ENCODE results near the gene SHB. TPM values are rescaled to one million over a fixed set of nuclear protein-coding genes. Genes with fewer than 3 reads are reported as not detected.

SHB gene
- total RNA-seq, 1 experiment from 2014 or later, result 56.4 TPM

DNA sequence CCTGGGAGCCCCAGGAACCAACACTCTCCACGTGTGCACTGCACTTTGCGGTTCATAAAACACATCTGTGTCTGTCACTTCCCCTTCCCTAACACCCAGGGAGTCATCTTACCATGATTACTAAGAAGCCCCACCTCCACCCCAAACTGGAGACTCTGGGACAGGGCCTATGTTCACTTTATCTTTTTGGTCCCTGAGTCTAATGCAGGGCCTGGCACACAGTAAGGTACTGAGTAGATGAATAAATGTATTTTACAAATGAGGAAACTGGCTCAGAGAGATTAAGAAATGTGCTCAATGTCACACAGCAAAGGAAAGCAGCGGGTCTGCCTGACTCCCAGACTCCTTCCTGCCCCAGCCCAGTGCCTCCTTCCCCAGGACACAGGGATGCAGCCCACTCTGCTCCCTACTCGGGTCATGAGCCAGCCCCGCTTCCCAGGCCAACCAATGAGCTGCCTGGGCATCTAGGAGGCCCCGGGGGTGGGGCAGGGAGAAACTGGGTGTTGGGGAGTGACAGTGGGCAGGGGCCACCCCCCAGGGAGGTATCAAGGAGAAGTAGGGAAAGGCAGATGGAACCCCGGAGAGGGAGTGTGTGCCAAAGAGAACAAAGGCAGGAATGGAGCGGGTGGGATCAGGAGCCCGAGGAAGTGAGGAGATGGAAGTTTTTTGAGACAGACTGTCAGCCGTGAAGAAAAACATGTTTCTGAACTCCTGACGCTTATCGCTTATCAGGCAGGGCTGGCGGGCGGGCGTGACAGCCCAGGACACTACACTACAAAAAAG lies 30.5 kb downstream of the SHB start:
- Histone ChIP-seq H3K36me3 (ENCODE audit: low read depth, low read length) (no peaks in the 10 kb centered on the region), H3K9ac (ENCODE audit: low read length) (peak overlapping the region; percentile 40), H4K20me1 (ENCODE audit: low read length) (no peaks in the 10 kb centered on the region), H3K27me3 (ENCODE audit: low read length) (no peaks in the 10 kb centered on the region), H3K4me1 (ENCODE audit: insufficient read depth, low read length) (peaks cover 64% of the 10 kb centered on the region), H3K79me2 (ENCODE audit: low read length) (peaks cover 99% of the 10 kb centered on the region), H3K9me3 (ENCODE audit: low read length) (no peaks in the 10 kb centered on the region), H2AFZ (ENCODE audit: low read length) (no peak overlapping the region), H3K27ac (ENCODE audit: low read length) (peak overlapping the region; percentile 85), H3F3A (ENCODE audit: low read length, unreplicated experiment) (no peaks in the 10 kb centered on the region), H3K4me3 (ENCODE audit: low read length) (no peak overlapping the region), H3K9me2 (replicated peaks; ENCODE audit: low read length) (no peaks in the 10 kb centered on the region), H3K4me2 (ENCODE audit: low read length) (peak overlapping the region; percentile 58)
- no peak for ATAC-seq
- TF ChIP-seq EZH2 (IDR thresholded peaks at IDR 0.05; ENCODE audit: low read length, unreplicated experiment) (no peak), EZH2phosphoT487 (IDR thresholded peaks at IDR 0.05; ENCODE audit: borderline replicate concordance, low read length) (no peak)
- TF ChIP-seq, protein P1, sequence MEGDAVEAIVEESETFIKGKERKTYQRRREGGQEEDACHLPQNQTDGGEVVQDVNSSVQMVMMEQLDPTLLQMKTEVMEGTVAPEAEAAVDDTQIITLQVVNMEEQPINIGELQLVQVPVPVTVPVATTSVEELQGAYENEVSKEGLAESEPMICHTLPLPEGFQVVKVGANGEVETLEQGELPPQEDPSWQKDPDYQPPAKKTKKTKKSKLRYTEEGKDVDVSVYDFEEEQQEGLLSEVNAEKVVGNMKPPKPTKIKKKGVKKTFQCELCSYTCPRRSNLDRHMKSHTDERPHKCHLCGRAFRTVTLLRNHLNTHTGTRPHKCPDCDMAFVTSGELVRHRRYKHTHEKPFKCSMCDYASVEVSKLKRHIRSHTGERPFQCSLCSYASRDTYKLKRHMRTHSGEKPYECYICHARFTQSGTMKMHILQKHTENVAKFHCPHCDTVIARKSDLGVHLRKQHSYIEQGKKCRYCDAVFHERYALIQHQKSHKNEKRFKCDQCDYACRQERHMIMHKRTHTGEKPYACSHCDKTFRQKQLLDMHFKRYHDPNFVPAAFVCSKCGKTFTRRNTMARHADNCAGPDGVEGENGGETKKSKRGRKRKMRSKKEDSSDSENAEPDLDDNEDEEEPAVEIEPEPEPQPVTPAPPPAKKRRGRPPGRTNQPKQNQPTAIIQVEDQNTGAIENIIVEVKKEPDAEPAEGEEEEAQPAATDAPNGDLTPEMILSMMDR (conservative IDR thresholded peaks at IDR 0.05; ENCODE audit: low read depth, low read length), result no peak
- no TSS peak for BruUV-seq (replicated peaks)
- ChIA-PET CTCF (no interaction called here), POLR2A (ENCODE audit: unreplicated experiment) (no interaction called here)
- intact Hi-C loops (cut with micrococcal nuclease), result no loop called here
- DNase-seq, result no peak

DNA sequence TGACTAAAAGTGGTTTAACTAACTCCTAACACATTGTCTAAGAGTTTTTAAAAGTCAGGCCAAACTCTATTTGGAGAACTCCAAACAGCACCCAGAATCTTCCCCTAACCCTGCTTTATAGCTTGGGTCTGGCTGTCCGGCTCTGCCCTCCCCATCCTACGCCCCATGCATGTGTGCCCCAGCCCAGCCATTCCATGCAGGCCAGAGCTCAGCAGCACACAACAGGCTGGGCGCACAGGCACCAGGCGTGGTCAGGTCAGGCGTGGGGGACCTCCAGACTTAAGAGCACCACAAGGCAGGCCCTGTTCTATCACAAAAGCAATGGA lies 31.1 kb downstream of the SHB start:
- Histone ChIP-seq H2AFZ (ENCODE audit: low read length) (no peak overlapping the region), H3F3A (ENCODE audit: low read length, unreplicated experiment) (no peaks in the 10 kb centered on the region), H3K9me3 (ENCODE audit: low read length) (no peaks in the 10 kb centered on the region), H3K36me3 (ENCODE audit: low read depth, low read length) (no peaks in the 10 kb centered on the region), H3K4me3 (ENCODE audit: low read length) (no peak overlapping the region), H3K9ac (ENCODE audit: low read length) (no peak overlapping the region), H3K9me2 (replicated peaks; ENCODE audit: low read length) (no peaks in the 10 kb centered on the region), H3K27me3 (ENCODE audit: low read length) (no peaks in the 10 kb centered on the region), H3K4me2 (ENCODE audit: low read length) (no peak overlapping the region), H3K27ac (ENCODE audit: low read length) (0 out of 2 replicates have a peak overlapping the region, but pooled peaks have one; percentile 85), H3K79me2 (ENCODE audit: low read length) (peaks cover 99% of the 10 kb centered on the region), H4K20me1 (ENCODE audit: low read length) (no peaks in the 10 kb centered on the region), H3K4me1 (ENCODE audit: insufficient read depth, low read length) (peaks cover 69% of the 10 kb centered on the region)
- ATAC-seq (no peak), DNase-seq (no peak)
- ChIA-PET CTCF (no interaction called here), POLR2A (ENCODE audit: unreplicated experiment) (no interaction called here)
- no TSS peak for BruUV-seq (replicated peaks)
- intact Hi-C loops (cut with micrococcal nuclease), result no loop called here
- TF ChIP-seq, protein P1 (conservative IDR thresholded peaks at IDR 0.05; ENCODE audit: low read depth, low read length), result no peak
- TF ChIP-seq EZH2 (IDR thresholded peaks at IDR 0.05; ENCODE audit: low read length, unreplicated experiment) (no peak), EZH2phosphoT487 (IDR thresholded peaks at IDR 0.05; ENCODE audit: borderline replicate concordance, low read length) (no peak)

DNA sequence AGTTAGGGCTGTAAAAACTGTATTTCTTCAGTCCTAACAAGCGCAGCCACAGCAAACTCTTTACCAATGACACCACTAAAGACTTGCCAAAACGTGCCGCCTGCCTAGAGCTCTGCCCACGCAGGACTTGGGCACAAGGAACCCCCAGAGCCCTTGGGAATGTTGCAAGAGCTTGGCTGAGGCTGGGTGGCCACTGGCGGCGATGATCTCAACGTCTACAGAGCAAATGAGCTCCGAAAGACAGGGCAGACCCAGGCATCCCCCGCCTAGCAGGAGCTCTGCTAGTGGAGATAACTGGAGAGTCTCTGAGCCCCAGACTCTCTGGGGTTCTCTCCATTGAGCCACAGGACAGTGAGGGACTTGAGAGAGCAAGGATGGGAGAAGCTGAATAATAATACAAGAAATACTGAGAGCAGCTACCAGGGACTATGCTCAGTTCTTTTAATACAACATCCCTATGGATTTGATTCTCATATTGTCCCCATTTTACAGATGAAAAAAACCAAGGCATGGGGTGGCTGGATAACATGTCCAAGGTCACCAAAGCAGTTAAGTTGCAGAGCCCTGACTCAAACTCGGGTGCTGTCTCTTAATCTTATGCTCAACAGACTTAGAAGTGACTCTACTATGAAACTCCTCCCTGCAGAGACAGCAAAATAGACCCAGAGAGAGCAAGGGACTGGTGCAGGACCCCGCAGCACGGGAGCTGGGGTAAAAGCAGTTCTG lies 32.5 kb downstream of the SHB start:
- Histone ChIP-seq H3K27me3 (ENCODE audit: low read length) (no peaks in the 10 kb centered on the region), H3K4me1 (ENCODE audit: insufficient read depth, low read length) (peaks cover 83% of the 10 kb centered on the region), H3K9me2 (replicated peaks; ENCODE audit: low read length) (no peaks in the 10 kb centered on the region), H3K36me3 (ENCODE audit: low read depth, low read length) (no peaks in the 10 kb centered on the region), H3K4me2 (ENCODE audit: low read length) (peak overlapping the region; percentile 52; the same call in 1 of the 2 replicates), H3K9ac (ENCODE audit: low read length) (peak overlapping the region; percentile 50), H3K9me3 (ENCODE audit: low read length) (no peaks in the 10 kb centered on the region), H3K79me2 (ENCODE audit: low read length) (peaks cover 99% of the 10 kb centered on the region), H2AFZ (ENCODE audit: low read length) (no peak overlapping the region), H3F3A (ENCODE audit: low read length, unreplicated experiment) (no peaks in the 10 kb centered on the region), H3K27ac (ENCODE audit: low read length) (peak overlapping the region; percentile 87), H3K4me3 (ENCODE audit: low read length) (no peak overlapping the region), H4K20me1 (ENCODE audit: low read length) (0 out of 2 replicates have a peak, but pooled peaks cover 5% of the 10 kb centered on the region)
- no TSS peak for BruUV-seq (replicated peaks)
- TF ChIP-seq EZH2phosphoT487 (IDR thresholded peaks at IDR 0.05; ENCODE audit: borderline replicate concordance, low read length) (no peak), EZH2 (IDR thresholded peaks at IDR 0.05; ENCODE audit: low read length, unreplicated experiment) (no peak)
- TF ChIP-seq, protein P1 (conservative IDR thresholded peaks at IDR 0.05; ENCODE audit: low read depth, low read length), result no peak
- DNase-seq (no peak), ATAC-seq (no peak)
- ChIA-PET CTCF (no interaction called here), POLR2A (ENCODE audit: unreplicated experiment) (no interaction called here)
- intact Hi-C loops (cut with micrococcal nuclease), result no loop called here
